Upper lobe of left lung (tissue), 6 donors: Measurements from ENCODE around the gene OLA1. TPM values are rescaled to one million over a fixed set of nuclear protein-coding genes. Genes with fewer than 3 reads are reported as not detected.

Experiments
- ATAC-seq, 2 donors: fragments of 200-7000 bp; cut with Tn5 transposase; one replicate each; pipeline ENCODE4 v1.9.1; 2022; ENCODE audit warnings: mild to moderate bottlenecking in 2 of 2, moderate library complexity in 2 of 2; ENCODE audit not compliant: low FRiP score in 2 of 2
- DNase-seq, 2 donors: peaks; one replicate each; pipeline ENCODE4 v3.0.0-alpha.2; 2019 to 2020
- H3K27ac ChIP-seq, 4 donors: fragments of 200-600 bp; sonication (generic); one replicate each; pipeline ENCODE4 v1.5.1; 2016 to 2019
- H3K27me3 ChIP-seq, 4 donors: fragments of 200-600 bp; sonication (generic); one replicate each; pipeline ENCODE4 v1.5.1; 2017 to 2019
- H3K36me3 ChIP-seq, 4 donors: fragments of 200-600 bp; sonication (generic); one replicate each; pipeline ENCODE4 v1.5.1; 2016 to 2019
- H3K4me1 ChIP-seq, 4 donors: fragments of 200-600 bp; sonication (generic); one replicate each; pipeline ENCODE4 v1.5.1; 2018 to 2019
- H3K4me3 ChIP-seq, 4 donors: fragments of 200-600 bp; sonication (generic); one replicate each; pipeline ENCODE4 v1.5.1; 2017 to 2019; ENCODE audit warnings: mild to moderate bottlenecking in 2 of 4, moderate library complexity in 1 of 4
- H3K9me3 ChIP-seq, 4 donors: fragments of 200-600 bp; sonication (generic); one replicate each; pipeline ENCODE4 v1.5.1; 2018 to 2019
- EP300 ChIP-seq, 4 donors: sonication (generic); formaldehyde crosslinking; IDR thresholded peaks; one replicate each; pipeline ENCODE4 v1.5.1; 2017; ENCODE audit warnings: antibody characterized with exemption in 4 of 4, control low read depth in 2 of 4
- POLR2A ChIP-seq, 4 donors: fragments of 450-650 bp; IDR thresholded peaks; one replicate each; pipeline ENCODE4 v1.5.1; 2016 to 2017; ENCODE audit warnings: antibody characterized with exemption in 4 of 4, mild to moderate bottlenecking in 2 of 4
- POLR2AphosphoS5 ChIP-seq, 2 donors: sonication (generic); formaldehyde crosslinking; IDR thresholded peaks; one replicate each; pipeline ENCODE4 v1.5.1; 2017; ENCODE audit warnings: antibody characterized with exemption in 2 of 2
- WGBS, 2 donors: methylation state at CpG; one replicate each; pipeline ENCODE4 v1.1.5; 2017 to 2018; 5-methylcytosine and 5-hydroxymethylcytosine counted together
- total RNA-seq, 6 donors: library from RNA; depleted of rRNA in 4 of 6; stranded (reverse); fragments of >200 nt in 4 of 6; gene quantifications; one replicate each; pipeline versions ENCODE4 v1.1.0 to v1.2.1, GENCODE V29; 2016 to 2021
- TF ChIP-seq, protein P1 (sequence below), 6 experiments: fragments of 450-650 bp in 4 of 6; fragments of 200-600 bp in 2 of 6; sonication (generic) in 2 of 6; IDR thresholded peaks; one replicate each; pipeline ENCODE4 v1.5.1; 2016 to 2019; ENCODE audit warnings: antibody characterized with exemption in 6 of 6
- donor health status: DM: no; HTN: no; CAD: no; lungs with moderate emphysema.
- donor health status: DM: no; HTN: yes; CAD: no; lungs with severe emphysema.

Gene OLA1
- total RNA-seq, 6 donors from 2014 or later: 16.5 to 52.2 (median 42.0) TPM

DNA sequence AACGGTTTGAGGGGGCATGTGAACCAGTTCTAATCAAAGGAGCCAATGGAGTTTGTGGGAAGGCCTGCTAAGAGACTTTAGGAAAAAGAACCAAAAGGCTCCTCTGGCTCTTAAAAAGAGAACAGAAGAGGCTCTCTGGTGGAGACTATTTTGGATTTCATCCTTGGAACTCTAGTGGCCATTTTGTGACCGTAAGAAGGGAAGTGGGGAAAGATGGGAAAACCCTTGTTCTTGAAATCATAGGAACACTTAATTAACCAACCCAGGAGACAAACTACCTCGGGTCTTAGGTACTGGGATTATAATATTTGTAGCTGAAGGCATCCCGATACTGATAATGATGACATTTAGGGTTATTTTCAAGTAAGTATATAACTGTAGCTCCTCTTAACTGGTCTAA, 157.9 kb downstream of the OLA1 start:
- 89 to 90% methylated on average over 4 of the region's 4 CpGs for WGBS, 2 donors
- Histone ChIP-seq H3K4me3 (no peak overlapping the region), H3K4me1 (no peaks in the 10 kb centered on the region), H3K27ac (no peak overlapping the region), H3K27me3 (no peaks in the 10 kb centered on the region), H3K36me3 (no peaks in the 10 kb centered on the region), H3K9me3 (no peaks in the 10 kb centered on the region)
- TF ChIP-seq POLR2A (IDR thresholded peaks at IDR 0.05) (no peak), POLR2AphosphoS5 (IDR thresholded peaks at IDR 0.05) (no peak), EP300 (IDR thresholded peaks at IDR 0.05) (no peak)
- TF ChIP-seq, protein P1, sequence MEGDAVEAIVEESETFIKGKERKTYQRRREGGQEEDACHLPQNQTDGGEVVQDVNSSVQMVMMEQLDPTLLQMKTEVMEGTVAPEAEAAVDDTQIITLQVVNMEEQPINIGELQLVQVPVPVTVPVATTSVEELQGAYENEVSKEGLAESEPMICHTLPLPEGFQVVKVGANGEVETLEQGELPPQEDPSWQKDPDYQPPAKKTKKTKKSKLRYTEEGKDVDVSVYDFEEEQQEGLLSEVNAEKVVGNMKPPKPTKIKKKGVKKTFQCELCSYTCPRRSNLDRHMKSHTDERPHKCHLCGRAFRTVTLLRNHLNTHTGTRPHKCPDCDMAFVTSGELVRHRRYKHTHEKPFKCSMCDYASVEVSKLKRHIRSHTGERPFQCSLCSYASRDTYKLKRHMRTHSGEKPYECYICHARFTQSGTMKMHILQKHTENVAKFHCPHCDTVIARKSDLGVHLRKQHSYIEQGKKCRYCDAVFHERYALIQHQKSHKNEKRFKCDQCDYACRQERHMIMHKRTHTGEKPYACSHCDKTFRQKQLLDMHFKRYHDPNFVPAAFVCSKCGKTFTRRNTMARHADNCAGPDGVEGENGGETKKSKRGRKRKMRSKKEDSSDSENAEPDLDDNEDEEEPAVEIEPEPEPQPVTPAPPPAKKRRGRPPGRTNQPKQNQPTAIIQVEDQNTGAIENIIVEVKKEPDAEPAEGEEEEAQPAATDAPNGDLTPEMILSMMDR (IDR thresholded peaks at IDR 0.05): no peak
- ATAC-seq (no peak), DNase-seq (no peak)

DNA sequence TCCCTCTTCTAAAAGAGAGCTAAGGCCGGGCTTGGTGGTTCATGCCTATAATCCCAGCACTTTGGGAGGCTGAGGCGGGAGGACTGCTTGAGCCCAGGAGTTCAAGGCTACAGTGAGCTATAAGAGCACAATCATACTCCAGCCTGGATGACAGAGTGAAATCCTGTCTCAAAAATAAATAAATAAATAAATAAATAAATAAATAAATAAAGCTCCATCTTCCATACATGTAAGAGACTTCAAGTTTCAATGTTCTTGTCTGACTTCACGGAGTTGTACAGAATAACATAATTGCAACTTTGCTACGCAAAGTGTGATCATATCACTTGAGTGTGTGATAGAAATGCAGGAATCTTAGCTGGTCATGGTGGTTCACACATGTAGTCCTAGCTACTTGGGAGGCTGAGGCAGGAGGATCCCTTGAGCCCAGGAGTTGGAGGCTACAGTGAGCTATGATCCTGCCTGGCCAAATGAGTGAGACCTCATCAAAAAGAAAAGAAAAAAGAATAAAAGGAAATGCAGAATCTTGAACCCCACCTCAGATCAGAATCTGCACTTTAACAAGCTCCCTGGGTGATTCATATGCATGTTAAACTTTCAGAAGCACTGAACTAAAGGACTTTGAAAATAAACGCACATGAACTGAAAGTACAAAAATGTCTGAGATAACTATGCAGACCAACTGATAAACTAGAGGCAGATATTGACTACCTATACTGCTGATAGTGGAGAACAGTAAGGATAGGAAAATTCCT, 159.4 kb downstream of the OLA1 start:
- H3K36me3 ChIP-seq: no peaks in the 10 kb centered on the region
- TF ChIP-seq POLR2AphosphoS5 (IDR thresholded peaks at IDR 0.05) (no peak), POLR2A (IDR thresholded peaks at IDR 0.05) (no peak), EP300 (IDR thresholded peaks at IDR 0.05) (no peak)
- TF ChIP-seq, protein P1 (IDR thresholded peaks at IDR 0.05): no peak
- H3K27me3 ChIP-seq: no peaks in the 10 kb centered on the region
- H3K27ac ChIP-seq: no peak overlapping the region
- ATAC-seq: no peak
- no peak overlapping the region for H3K4me3 ChIP-seq
- no peaks in the 10 kb centered on the region for H3K4me1 ChIP-seq
- WGBS, 2 donors: 94 to 95% methylated on average over 5 of the region's 5 CpGs
- no peak for DNase-seq
- H3K9me3 ChIP-seq: no peaks in the 10 kb centered on the region

DNA sequence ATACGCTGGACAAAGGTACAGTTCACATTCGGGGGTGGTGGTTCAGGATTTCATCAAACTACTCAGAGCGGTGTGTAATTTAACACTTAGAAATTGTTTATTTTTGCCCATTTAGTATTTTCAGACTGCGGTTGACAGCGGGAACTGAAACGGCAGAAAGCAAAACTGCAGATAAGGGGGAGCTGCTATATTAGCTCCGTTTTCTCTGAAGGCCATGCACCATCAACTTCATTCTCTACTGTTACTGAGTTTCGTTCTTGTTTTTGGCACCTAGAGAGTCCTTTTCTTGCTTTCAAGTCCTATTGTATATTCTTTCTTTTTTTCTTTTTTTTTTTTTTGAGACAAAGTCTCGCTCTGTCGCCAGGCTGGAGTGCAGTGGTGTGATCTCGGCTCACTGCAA, 161.6 kb downstream of the OLA1 start:
- Histone ChIP-seq H3K36me3 (no peaks in the 10 kb centered on the region), H3K4me1 (no peaks in the 10 kb centered on the region), H3K9me3 (no peaks in the 10 kb centered on the region), H3K27me3 (no peaks in the 10 kb centered on the region), H3K4me3 (no peak overlapping the region), H3K27ac (no peak overlapping the region)
- WGBS, 2 donors: 97 to 98% methylated on average over 11 of the region's 11 CpGs
- TF ChIP-seq POLR2AphosphoS5 (IDR thresholded peaks at IDR 0.05) (no peak), POLR2A (IDR thresholded peaks at IDR 0.05) (no peak), EP300 (IDR thresholded peaks at IDR 0.05) (no peak)
- TF ChIP-seq, protein P1 (IDR thresholded peaks at IDR 0.05): no peak
- no peak for DNase-seq
- no peak for ATAC-seq

DNA sequence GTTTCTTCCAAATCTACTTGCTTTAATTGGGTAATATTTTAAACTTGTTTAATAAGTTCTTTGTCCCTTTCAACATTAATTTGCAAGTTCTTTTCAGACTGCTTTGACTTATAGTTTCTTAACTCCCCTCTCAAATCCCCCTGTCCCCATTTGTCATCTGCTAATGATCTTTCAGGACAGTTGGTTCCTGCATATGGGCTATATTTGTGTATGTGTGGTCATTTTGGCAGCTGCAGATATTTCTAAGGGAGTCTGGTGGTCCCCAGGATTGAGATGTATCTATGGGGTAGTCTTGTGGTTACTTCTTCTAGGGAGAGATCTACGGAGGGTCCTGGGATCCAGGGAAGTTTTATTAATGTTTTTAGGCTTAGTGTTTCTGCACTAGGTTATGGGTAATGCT, 162.6 kb downstream of the OLA1 start:
- WGBS, 2 donors: 94 to 100% methylated on average over 1 of the region's 1 CpG
- Histone ChIP-seq H3K27ac (no peak overlapping the region), H3K27me3 (no peaks in the 10 kb centered on the region), H3K9me3 (no peaks in the 10 kb centered on the region), H3K36me3 (no peaks in the 10 kb centered on the region), H3K4me1 (no peaks in the 10 kb centered on the region), H3K4me3 (no peak overlapping the region)
- DNase-seq (no peak), ATAC-seq (no peak)
- TF ChIP-seq POLR2AphosphoS5 (IDR thresholded peaks at IDR 0.05): no peak
- TF ChIP-seq POLR2A (IDR thresholded peaks at IDR 0.05): no peak
- TF ChIP-seq, protein P1 (IDR thresholded peaks at IDR 0.05): no peak
- TF ChIP-seq EP300 (IDR thresholded peaks at IDR 0.05): no peak
